ENCODE data around the gene NEK5.
"Not testable (repeated sequence)": the region's sequence is repeated elsewhere in the genome, so short reads cannot be mapped to it uniquely, and the experiment has no call there.

Gene NEK5

GRCh38 chr13:52109116-52109670 is 19.7 kb downstream of the NEK5 start:
- no peak overlapping the region for H3K27ac ChIP-seq
- no peak for TF ChIP-seq ZFX (IDR thresholded peaks at IDR 0.05)
- no peak for TF ChIP-seq CTCF (conservative IDR thresholded peaks at IDR 0.05)

- TF ChIP-seq ZFX (IDR thresholded peaks at IDR 0.05), result no peak
- no peak for TF ChIP-seq CTCF (conservative IDR thresholded peaks at IDR 0.05)
- H3K27ac ChIP-seq, result no peak overlapping the region
Observed at GRCh38 chr13:52105841-52106240, 23.0 kb downstream of the NEK5 start.

DNA sequence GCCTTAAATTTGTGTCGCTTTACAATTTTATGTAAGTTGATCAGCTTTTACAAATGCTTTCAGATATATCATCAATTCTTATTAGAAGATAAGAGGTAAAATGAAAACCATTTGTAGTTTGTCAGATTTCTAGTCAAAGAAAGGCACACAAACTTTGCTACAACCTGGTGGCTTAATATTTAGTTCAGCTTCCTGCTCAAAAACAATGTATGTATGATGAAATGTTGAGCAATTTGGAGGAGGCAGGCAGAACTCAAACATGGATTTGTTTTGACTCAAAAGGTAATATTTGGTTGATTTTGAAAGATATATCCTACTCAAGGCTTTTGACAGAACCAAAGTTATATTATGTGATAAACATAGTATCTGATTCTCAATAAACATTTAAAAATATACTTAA is 24.2 kb downstream of the NEK5 start:
- H3K27ac ChIP-seq, result no peak overlapping the region
- TF ChIP-seq CTCF (conservative IDR thresholded peaks at IDR 0.05) (no peak), ZFX (IDR thresholded peaks at IDR 0.05) (no peak)

DNA sequence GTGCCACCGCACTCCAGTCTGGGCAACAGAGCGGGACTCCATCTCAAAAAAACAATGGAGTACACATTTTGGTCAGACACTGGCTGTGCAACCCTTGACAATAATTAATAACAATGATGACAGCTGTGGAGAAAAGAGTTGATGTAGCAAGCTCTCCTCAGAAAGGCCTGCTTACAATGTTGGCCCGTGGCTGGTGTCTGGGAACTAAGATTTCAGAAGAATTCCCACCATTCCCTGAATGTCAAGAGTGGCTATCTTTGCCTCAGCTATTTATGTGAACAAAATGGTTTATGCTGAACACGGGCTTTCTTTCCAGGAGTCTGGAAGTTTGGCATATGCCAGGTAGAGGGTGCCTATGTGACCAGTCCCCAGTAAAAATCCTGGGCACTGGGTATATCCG is 25.5 kb downstream of the NEK5 start:
- TF ChIP-seq CTCF (conservative IDR thresholded peaks at IDR 0.05), result no peak
- no peak for TF ChIP-seq ZFX (IDR thresholded peaks at IDR 0.05)
- H3K27ac ChIP-seq, result no peak overlapping the region

DNA sequence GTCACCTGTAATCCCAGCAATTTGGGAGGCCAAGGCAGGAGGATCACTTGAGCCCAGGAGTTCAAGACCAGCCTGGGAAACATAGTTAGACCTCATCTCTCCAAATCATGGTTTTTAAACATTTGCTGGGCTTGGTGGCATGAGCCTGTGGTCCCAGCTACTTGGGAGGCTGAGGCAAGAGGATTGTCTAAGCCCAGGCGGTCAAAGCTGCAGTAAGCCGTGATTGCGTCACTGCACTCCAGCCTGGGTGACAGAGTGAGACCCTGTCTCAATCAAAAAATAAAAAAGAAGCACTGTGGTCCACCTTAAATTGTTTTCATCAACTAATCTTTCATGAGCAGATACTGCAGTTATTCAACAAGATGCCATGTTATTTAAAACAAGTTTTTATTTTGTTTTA is 26.4 kb downstream of the NEK5 start:
- not testable (repeated sequence) for H3K27ac ChIP-seq

GRCh38 chr13:52097197-52097596 is 31.7 kb downstream of the NEK5 start:
- TF ChIP-seq ZFX (IDR thresholded peaks at IDR 0.05) (no peak), CTCF (conservative IDR thresholded peaks at IDR 0.05) (no peak)
- H3K27ac ChIP-seq, result no peak overlapping the region

- no peak overlapping the region for H3K27ac ChIP-seq
- TF ChIP-seq CTCF (conservative IDR thresholded peaks at IDR 0.05), result no peak
- no peak for TF ChIP-seq ZFX (IDR thresholded peaks at IDR 0.05)
Observed at GRCh38 chr13:52096748-52097147, 32.1 kb downstream of the NEK5 start.

- TF ChIP-seq CTCF (conservative IDR thresholded peaks at IDR 0.05) (no peak), ZFX (IDR thresholded peaks at IDR 0.05) (no peak)
- no peak overlapping the region for H3K27ac ChIP-seq
Observed at GRCh38 chr13:52096062-52096461, 32.8 kb downstream of the NEK5 start.

All from C4-2B (cell line).